Neural progenitor cell (in vitro differentiated cells): ENCODE data around the gene QRICH1.

Source experiments
- EZH2 ChIP-seq: fragments of 200-600 bp; sonication (generic); IDR thresholded peaks from 2 replicates; pipeline ENCODE4 v1.6.1; 2017; ENCODE audit warnings: antibody characterized with exemption, mild to moderate bottlenecking, moderate library complexity
- EZH2phosphoT487 ChIP-seq: fragments of 200-600 bp; sonication (generic); IDR thresholded peaks from 2 replicates; pipeline ENCODE4 v1.6.1; 2017; ENCODE audit warnings: antibody characterized with exemption
- TF ChIP-seq, protein P1 (sequence below): fragments of 200-600 bp; sonication (generic); IDR thresholded peaks from 2 replicates; pipeline ENCODE4 v1.5.1; 2017; ENCODE audit warnings: antibody characterized with exemption, mild to moderate bottlenecking

DNA sequence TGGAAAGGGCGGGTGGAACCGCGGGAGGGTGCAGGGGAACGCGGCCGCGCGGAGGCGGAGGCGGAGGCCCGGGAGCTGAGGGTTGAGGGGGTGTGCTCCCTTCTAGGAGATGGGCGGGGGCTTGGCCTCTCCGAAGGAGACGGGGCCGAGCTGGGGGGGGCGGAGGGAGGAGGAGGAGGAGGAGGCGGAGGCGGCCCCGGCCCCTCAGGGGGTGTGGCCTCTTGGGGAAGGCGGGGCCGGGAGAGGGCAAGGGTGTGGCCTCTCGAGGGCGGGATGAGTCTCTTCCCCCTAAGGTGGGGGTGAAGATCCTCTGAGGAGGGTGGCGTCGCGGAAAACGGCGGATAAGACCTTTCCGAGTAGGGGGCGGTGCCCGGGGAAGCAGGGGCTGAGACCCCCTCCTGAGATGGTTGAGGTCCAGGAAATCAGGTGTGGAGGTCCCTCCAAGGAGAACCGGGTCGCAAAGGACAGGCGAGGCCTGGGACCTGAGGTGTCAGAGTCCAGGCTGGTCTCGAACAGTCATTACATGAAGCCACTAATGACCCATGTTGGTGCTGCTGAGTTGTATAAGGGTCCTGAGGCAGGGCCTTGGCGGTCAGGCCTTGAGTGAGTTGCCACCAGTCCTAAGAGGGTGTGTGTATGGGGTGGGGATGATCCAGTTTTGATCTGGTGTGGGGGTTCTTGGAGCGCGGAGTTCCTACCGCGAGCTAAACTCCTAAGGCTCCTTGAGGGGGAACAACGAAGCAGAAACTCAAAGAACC lies 85.9 kb downstream of the QRICH1 start:
- TF ChIP-seq, protein P1, sequence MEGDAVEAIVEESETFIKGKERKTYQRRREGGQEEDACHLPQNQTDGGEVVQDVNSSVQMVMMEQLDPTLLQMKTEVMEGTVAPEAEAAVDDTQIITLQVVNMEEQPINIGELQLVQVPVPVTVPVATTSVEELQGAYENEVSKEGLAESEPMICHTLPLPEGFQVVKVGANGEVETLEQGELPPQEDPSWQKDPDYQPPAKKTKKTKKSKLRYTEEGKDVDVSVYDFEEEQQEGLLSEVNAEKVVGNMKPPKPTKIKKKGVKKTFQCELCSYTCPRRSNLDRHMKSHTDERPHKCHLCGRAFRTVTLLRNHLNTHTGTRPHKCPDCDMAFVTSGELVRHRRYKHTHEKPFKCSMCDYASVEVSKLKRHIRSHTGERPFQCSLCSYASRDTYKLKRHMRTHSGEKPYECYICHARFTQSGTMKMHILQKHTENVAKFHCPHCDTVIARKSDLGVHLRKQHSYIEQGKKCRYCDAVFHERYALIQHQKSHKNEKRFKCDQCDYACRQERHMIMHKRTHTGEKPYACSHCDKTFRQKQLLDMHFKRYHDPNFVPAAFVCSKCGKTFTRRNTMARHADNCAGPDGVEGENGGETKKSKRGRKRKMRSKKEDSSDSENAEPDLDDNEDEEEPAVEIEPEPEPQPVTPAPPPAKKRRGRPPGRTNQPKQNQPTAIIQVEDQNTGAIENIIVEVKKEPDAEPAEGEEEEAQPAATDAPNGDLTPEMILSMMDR, result no peak
- TF ChIP-seq EZH2phosphoT487 (no peak), EZH2 (no peak)
